Activated CD4-positive, CD25-positive, alpha-beta regulatory T cell treated with anti-CD3 and anti-CD28 coated beads, Interleukin-2, amount 50 U/mL, for 24 hours (primary cell): ENCODE results near the gene CHCHD3.

ENCODE experiments used
- ATAC-seq, 2 donors: fragments of 150-1000 bp; cut with Tn5 transposase; one replicate each; pipeline ENCODE4 v1.10.0; 2021; ENCODE audit warnings: mild to moderate bottlenecking in 1 of 2, moderate library complexity in 1 of 2

Gene CHCHD3

GRCh38 chr7:132765861-132766260 lies 316.0 kb downstream of the CHCHD3 start:
- no peak for ATAC-seq

- ATAC-seq, result no peak
Measured at GRCh38 chr7:132764762-132765161, 317.1 kb downstream of the CHCHD3 start.

GRCh38 chr7:132760866-132761265 lies 321.0 kb downstream of the CHCHD3 start:
- ATAC-seq, result no peak

- no peak for ATAC-seq
Measured at GRCh38 chr7:132760244-132760623, 321.7 kb downstream of the CHCHD3 start.

GRCh38 chr7:132759482-132760243 lies 322.2 kb downstream of the CHCHD3 start:
- no peak for ATAC-seq

- no peak for ATAC-seq
Measured at GRCh38 chr7:132758986-132759385, 322.9 kb downstream of the CHCHD3 start.

GRCh38 chr7:132757783-132758182 lies 324.1 kb downstream of the CHCHD3 start:
- ATAC-seq, result no peak

- no peak for ATAC-seq
Measured at GRCh38 chr7:132756484-132756990, 325.4 kb downstream of the CHCHD3 start.

- ATAC-seq, result no peak
Measured at GRCh38 chr7:132755538-132756483, 326.1 kb downstream of the CHCHD3 start.

GRCh38 chr7:132752431-132752830 lies 329.5 kb downstream of the CHCHD3 start:
- ATAC-seq, result no peak

GRCh38 chr7:132751244-132751647 lies 330.6 kb downstream of the CHCHD3 start:
- no peak for ATAC-seq

GRCh38 chr7:132750530-132751217 lies 331.2 kb downstream of the CHCHD3 start:
- ATAC-seq, result no peak

GRCh38 chr7:132750096-132750495 lies 331.8 kb downstream of the CHCHD3 start:
- ATAC-seq, result no peak

GRCh38 chr7:132745510-132745909 lies 336.4 kb downstream of the CHCHD3 start:
- ATAC-seq, result no peak

- no peak for ATAC-seq
Measured at GRCh38 chr7:132743974-132744373, 337.9 kb downstream of the CHCHD3 start.

- ATAC-seq, result no peak
Measured at GRCh38 chr7:132742189-132742612, 339.7 kb downstream of the CHCHD3 start.

GRCh38 chr7:132740176-132740575 lies 341.7 kb downstream of the CHCHD3 start:
- no peak for ATAC-seq

- ATAC-seq, result no peak
Measured at GRCh38 chr7:132739271-132739955, 342.5 kb downstream of the CHCHD3 start.

GRCh38 chr7:132738254-132738653 lies 343.6 kb downstream of the CHCHD3 start:
- ATAC-seq, result no peak

GRCh38 chr7:132735476-132735875 lies 346.4 kb downstream of the CHCHD3 start:
- no peak for ATAC-seq
